ENCODE results near the gene KCMF1.

Gene KCMF1

DNA sequence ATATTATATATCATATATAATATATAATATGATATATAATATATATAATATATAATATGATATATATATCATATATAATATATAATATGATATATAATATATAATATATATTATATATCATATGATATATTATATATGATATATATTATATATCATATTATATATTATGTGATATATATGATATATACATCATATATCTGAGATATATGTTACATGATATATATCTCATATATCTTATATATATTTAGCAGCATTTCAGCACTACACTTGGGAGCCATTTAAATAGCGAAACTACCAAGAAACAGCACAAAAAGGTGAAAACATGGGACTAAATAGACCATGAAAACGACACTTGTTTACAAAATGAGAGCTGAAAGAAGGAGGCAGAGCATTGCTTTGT is 37.3 kb downstream of the KCMF1 start:
- no peak for DNase-seq (ENCODE audit: low read depth in 1 of 2, low spot score in 1 of 2)
- in situ Hi-C loops (cut with HindIII; ENCODE audit: low pct_unique_long_range_greater_than_20kb, low sequenced_read_pairs), result no loop called here
- TF ChIP-seq JUND (IDR thresholded peaks at IDR 0.05; ENCODE audit: low read depth), result no peak

- no peak for DNase-seq (ENCODE audit: low read depth in 1 of 2, low spot score in 1 of 2)
- in situ Hi-C loops (cut with HindIII; ENCODE audit: low pct_unique_long_range_greater_than_20kb, low sequenced_read_pairs), result no loop called here
- TF ChIP-seq JUND (IDR thresholded peaks at IDR 0.05; ENCODE audit: low read depth), result no peak
These were observed 38.2 kb downstream of the KCMF1 start for GRCh38 chr2:85009019-85009618.

GRCh38 chr2:85010404-85010803 is 39.4 kb downstream of the KCMF1 start:
- in situ Hi-C loops (cut with HindIII; ENCODE audit: low pct_unique_long_range_greater_than_20kb, low sequenced_read_pairs), result no loop called here
- no peak for TF ChIP-seq JUND (IDR thresholded peaks at IDR 0.05; ENCODE audit: low read depth)
- no peak for DNase-seq (ENCODE audit: low read depth in 1 of 2, low spot score in 1 of 2)

DNA sequence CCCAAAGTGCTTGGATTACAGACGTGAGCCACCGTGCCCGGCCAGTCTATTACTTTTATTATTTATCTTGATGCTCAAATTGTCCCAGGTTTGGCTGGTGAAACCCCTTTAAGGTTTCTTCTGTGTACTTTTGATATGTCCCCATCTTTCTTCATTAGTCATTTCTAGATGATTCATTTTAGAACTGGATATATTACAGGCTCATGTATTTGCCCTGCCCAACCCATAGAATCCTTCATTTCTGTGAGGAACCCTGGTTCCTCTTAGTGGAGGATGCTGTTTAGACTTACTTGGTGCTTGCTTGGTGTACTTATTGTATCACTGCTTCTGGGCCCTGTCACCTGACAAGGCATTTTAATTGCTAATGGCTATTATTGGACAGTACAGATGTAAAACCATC is 40.1 kb downstream of the KCMF1 start:
- DNase-seq (ENCODE audit: low read depth in 1 of 2, low spot score in 1 of 2), result no peak

DNA sequence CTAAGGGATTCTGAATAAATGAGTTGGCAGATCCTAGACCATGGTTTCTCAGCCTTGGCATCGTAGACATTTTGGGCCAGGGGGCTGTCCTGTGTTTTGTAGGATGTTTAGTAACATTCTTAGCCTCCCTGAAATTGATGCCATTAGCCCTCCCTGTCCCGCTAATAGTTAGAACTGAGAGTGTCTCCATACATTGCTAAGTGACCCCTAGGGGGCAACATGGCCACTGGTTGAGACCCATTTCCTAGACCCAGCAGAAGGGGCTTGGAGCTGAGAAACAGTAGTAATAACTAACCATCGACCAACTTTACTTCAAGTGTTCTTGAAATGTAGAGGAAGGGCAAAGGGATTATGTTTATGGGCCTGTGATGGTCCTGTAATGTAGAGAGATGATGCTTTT is 40.8 kb downstream of the KCMF1 start:
- in situ Hi-C loops (cut with HindIII; ENCODE audit: low pct_unique_long_range_greater_than_20kb, low sequenced_read_pairs), result no loop called here
- DNase-seq (ENCODE audit: low read depth in 1 of 2, low spot score in 1 of 2), result no peak
- TF ChIP-seq JUND (IDR thresholded peaks at IDR 0.05; ENCODE audit: low read depth), result no peak

More for the DNA sequence above, 40.1 kb downstream of the KCMF1 start:
- TF ChIP-seq JUND (IDR thresholded peaks at IDR 0.05; ENCODE audit: low read depth), result no peak
- in situ Hi-C loops (cut with HindIII; ENCODE audit: low pct_unique_long_range_greater_than_20kb, low sequenced_read_pairs), result no loop called here

DNA sequence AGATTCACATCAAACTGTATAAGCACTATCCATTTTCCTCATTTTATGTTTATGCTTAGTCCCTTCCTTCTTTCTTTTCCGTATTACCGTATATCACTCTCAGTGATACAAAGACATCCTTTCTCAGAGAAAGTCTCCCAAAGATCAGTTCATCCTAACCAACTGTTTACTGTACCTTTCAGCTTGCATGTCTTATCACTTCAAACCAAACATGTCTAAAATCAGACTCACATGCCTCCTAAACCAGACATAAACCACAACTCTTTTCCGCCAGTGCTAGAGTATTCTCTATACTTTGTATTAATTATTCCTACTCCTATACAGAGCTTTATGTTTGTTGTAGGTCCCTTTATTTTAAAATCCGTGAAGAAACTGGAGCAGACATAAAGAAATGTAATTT is 41.5 kb downstream of the KCMF1 start:
- DNase-seq (ENCODE audit: low read depth in 1 of 2, low spot score in 1 of 2), result no peak
- no peak for TF ChIP-seq JUND (IDR thresholded peaks at IDR 0.05; ENCODE audit: low read depth)
- in situ Hi-C loops (cut with HindIII; ENCODE audit: low pct_unique_long_range_greater_than_20kb, low sequenced_read_pairs), result no loop called here

GRCh38 chr2:85012855-85013254 is 41.9 kb downstream of the KCMF1 start:
- DNase-seq (ENCODE audit: low read depth in 1 of 2, low spot score in 1 of 2), result no peak
- TF ChIP-seq JUND (IDR thresholded peaks at IDR 0.05; ENCODE audit: low read depth), result no peak
- in situ Hi-C loops (cut with HindIII; ENCODE audit: low pct_unique_long_range_greater_than_20kb, low sequenced_read_pairs), result no loop called here

GRCh38 chr2:85015653-85016360 is 44.8 kb downstream of the KCMF1 start:
- TF ChIP-seq JUND (IDR thresholded peaks at IDR 0.05; ENCODE audit: low read depth), result no peak
- in situ Hi-C loops (cut with HindIII; ENCODE audit: low pct_unique_long_range_greater_than_20kb, low sequenced_read_pairs), result no loop called here
- DNase-seq (ENCODE audit: low read depth in 1 of 2, low spot score in 1 of 2), result no peak

DNA sequence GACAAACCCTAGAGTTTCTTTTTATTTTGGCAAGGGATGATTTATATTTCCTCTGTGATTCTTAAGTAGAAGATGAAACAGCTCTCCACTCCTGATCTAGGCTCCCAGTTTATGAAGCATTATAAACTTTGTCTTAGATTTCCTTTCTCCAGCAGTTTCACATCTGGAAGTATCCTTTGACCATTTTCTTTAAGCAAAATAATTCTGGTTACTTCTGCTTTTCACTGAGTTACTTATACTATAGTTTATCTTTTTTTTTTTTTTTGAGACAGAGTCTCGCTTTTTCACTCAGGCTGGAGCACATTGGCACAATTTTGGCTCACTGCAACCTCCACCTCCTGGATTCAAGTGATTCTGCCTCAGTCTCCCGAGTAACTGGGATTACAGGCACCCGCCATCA is 45.5 kb downstream of the KCMF1 start:
- in situ Hi-C loops (cut with HindIII; ENCODE audit: low pct_unique_long_range_greater_than_20kb, low sequenced_read_pairs), result no loop called here
- no peak for DNase-seq (ENCODE audit: low read depth in 1 of 2, low spot score in 1 of 2)
- TF ChIP-seq JUND (IDR thresholded peaks at IDR 0.05; ENCODE audit: low read depth), result no peak

- no peak for TF ChIP-seq JUND (IDR thresholded peaks at IDR 0.05; ENCODE audit: low read depth)
- no peak for DNase-seq (ENCODE audit: low read depth in 1 of 2, low spot score in 1 of 2)
- in situ Hi-C loops (cut with HindIII; ENCODE audit: low pct_unique_long_range_greater_than_20kb, low sequenced_read_pairs), result no loop called here
These were observed 46.6 kb downstream of the KCMF1 start for GRCh38 chr2:85017411-85018048.

DNA sequence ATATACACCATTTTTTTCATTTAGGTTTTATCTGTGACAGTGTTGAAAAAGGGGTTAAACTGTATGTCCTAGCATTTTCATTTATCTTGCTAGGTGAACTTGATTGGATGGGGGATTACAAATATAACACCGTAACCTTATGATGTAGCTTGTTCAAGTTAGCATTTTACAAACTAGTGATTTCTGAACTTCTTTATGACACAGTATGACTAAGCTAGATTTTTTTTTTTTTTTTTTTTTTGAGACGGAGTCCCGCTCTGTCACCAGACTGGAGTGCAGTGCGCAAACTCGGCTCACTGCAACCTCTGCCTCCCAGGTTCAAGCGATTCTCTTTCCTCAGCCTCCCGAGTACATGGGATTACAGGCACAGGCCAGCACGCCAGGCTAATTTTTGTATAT is 47.1 kb downstream of the KCMF1 start:
- in situ Hi-C loops (cut with HindIII; ENCODE audit: low pct_unique_long_range_greater_than_20kb, low sequenced_read_pairs), result no loop called here
- no peak for DNase-seq (ENCODE audit: low read depth in 1 of 2, low spot score in 1 of 2)

GRCh38 chr2:85019121-85019520 is 48.2 kb downstream of the KCMF1 start:
- in situ Hi-C loops (cut with HindIII; ENCODE audit: low pct_unique_long_range_greater_than_20kb, low sequenced_read_pairs), result no loop called here
- DNase-seq (ENCODE audit: low read depth in 1 of 2, low spot score in 1 of 2), result peak; percentile 2 to 33
- no peak for TF ChIP-seq JUND (IDR thresholded peaks at IDR 0.05; ENCODE audit: low read depth)

More for the DNA sequence above, 47.1 kb downstream of the KCMF1 start:
- no peak for TF ChIP-seq JUND (IDR thresholded peaks at IDR 0.05; ENCODE audit: low read depth)

- TF ChIP-seq JUND (IDR thresholded peaks at IDR 0.05; ENCODE audit: low read depth), result no peak
These were observed 51.3 kb downstream of the KCMF1 start for GRCh38 chr2:85022232-85022631.

More at GRCh38 chr2:85022232-85022631, 51.3 kb downstream of the KCMF1 start:
- in situ Hi-C loops (cut with HindIII; ENCODE audit: low pct_unique_long_range_greater_than_20kb, low sequenced_read_pairs), result no loop called here
- peak in 1 of 2 experiments; percentile 26 for DNase-seq (ENCODE audit: low read depth in 1 of 2, low spot score in 1 of 2)

Data from T47D (cell line).